HepG2 (cell line): ENCODE results near the gene ASB4. TPM values are rescaled to one million over a fixed set of nuclear protein-coding genes. Genes with fewer than 3 reads are reported as not detected.

Experiments
- ATAC-seq: fragments of 200-7000 bp; cut with Tn5 transposase; 3 replicates; pipeline ENCODE4 v1.9.1; 2020; ENCODE audit warnings: mild to moderate bottlenecking, moderate library complexity
- BruUV-seq: library from RNA; stranded (reverse); fragments of 400-500 nt; replicated peaks from 2 replicates; lab custom pipeline; 2021; lab: Mats Ljungman, UMichigan
- CTCF ChIA-PET: fragments of 300-600 bp; formaldehyde crosslinking; extraction: SDS; loops from one replicate; lab custom pipeline; 2021; ENCODE audit warnings: low total read pairs, inconsistent platforms, low intra/inter-chr PET ratio; lab: Yijun Ruan, JAX
- POLR2A ChIA-PET: fragments of 350-600 bp; sonication (Branson Sonifier 250); formaldehyde crosslinking; loops from one replicate; lab custom pipeline; 2020; ENCODE audit warnings: antibody characterized with exemption, inconsistent platforms; lab: Yijun Ruan, JAX
- DNase-seq: peaks from one replicate; pipeline ENCODE4 v3.0.0-alpha.2; 2015; ENCODE audit warnings: low spot score
- FAIRE-seq: peaks from 3 replicates; lab custom pipeline; 2011; peaks lifted over from hg19 to GRCh38; lab: Jason Lieb, UNC
- H2AFZ ChIP-seq: one replicate; pipeline ENCODE4 v1.6.1; 2011; ENCODE audit warnings: low read length, inconsistent platforms
- H3K27ac ChIP-seq: fragments of 300-600 bp; 3 replicates; pipeline ENCODE4 v1.8.0; 2011; ENCODE audit warnings: mixed run types, mild to moderate bottlenecking, mixed read lengths, low read length, inconsistent platforms; ENCODE audit not compliant: insufficient read depth; ENCODE audit errors: extremely low read length
- H3K27me3 ChIP-seq, 2 experiments: fragments of 200-600 bp in 1 of 2; 2 replicates in 1 of 2; 3 replicates in 1 of 2; pipeline versions ENCODE4 v1.6.0 to v1.8.0; 2011; ENCODE audit warnings: low read length in 2 of 2, mild to moderate bottlenecking in 2 of 2, moderate library complexity in 2 of 2, inconsistent platforms in 1 of 2; ENCODE audit not compliant: insufficient read depth in 2 of 2, control insufficient read depth in 1 of 2
- H3K36me3 ChIP-seq, 2 experiments: fragments of 200-600 bp in 1 of 2; replicated peaks in 1 of 2; 2 replicates in 1 of 2; 3 replicates in 1 of 2; pipeline versions ENCODE4 v1.5.1 to v1.8.0; 2011; ENCODE audit warnings: low read length in 2 of 2, inconsistent platforms in 1 of 2; ENCODE audit not compliant: insufficient read depth in 2 of 2, control insufficient read depth in 1 of 2
- H3K4me1 ChIP-seq: 2 replicates; pipeline ENCODE4 v1.5.1; 2012; ENCODE audit warnings: low read length, inconsistent platforms; ENCODE audit not compliant: insufficient read depth
- H3K4me2 ChIP-seq: 2 replicates; pipeline ENCODE4 v1.6.0; 2011; ENCODE audit warnings: low read depth, low read length, inconsistent platforms
- H3K4me3 ChIP-seq, 3 experiments: fragments of 200-600 bp in 1 of 3; sonication (generic), shearing (Covaris generic) in 1 of 3; replicated peaks in 1 of 3; 2 replicates each; pipeline ENCODE4 v1.5.1; 2011 to 2016; ENCODE audit warnings: low read length in 3 of 3, inconsistent platforms in 2 of 3, low read depth in 2 of 3, mild to moderate bottlenecking in 2 of 3, control low read depth in 1 of 3, mixed read lengths in 1 of 3; ENCODE audit not compliant: insufficient read depth in 1 of 3
- H3K79me2 ChIP-seq: one replicate; pipeline ENCODE4 v1.6.1; 2011; ENCODE audit warnings: low read length, inconsistent platforms; ENCODE audit not compliant: insufficient read depth
- H3K9ac ChIP-seq: 2 replicates; pipeline ENCODE4 v1.6.0; 2011; ENCODE audit warnings: mild to moderate bottlenecking, low read depth, low read length, inconsistent platforms; ENCODE audit not compliant: insufficient read depth
- H3K9me3 ChIP-seq: 2 replicates; pipeline ENCODE4 v1.5.1; 2012; ENCODE audit warnings: mild to moderate bottlenecking, low read length
- H4K20me1 ChIP-seq: 2 replicates; pipeline ENCODE4 v1.6.0; 2011; ENCODE audit warnings: inconsistent platforms, mild to moderate bottlenecking, low read length, moderate library complexity; ENCODE audit not compliant: insufficient read depth
- BORCS8-MEF2B ChIP-seq: sonication (generic); formaldehyde crosslinking; IDR thresholded peaks from 2 replicates; pipeline ENCODE4 v1.8.0; 2022; ENCODE audit warnings: mild to moderate bottlenecking, missing genetic modification reagents
- POLR2AphosphoS5 ChIP-seq: IDR thresholded peaks from 2 replicates; pipeline ENCODE4 v1.6.1; 2012; ENCODE audit warnings: low read depth, low read length
- SIN3B ChIP-seq: fragments of 150-350 bp; IDR thresholded peaks from 2 replicates; pipeline ENCODE4 v1.6.1; 2014; ENCODE audit warnings: low read length
- ZKSCAN1 ChIP-seq: fragments of 150-350 bp; IDR thresholded peaks from 2 replicates; pipeline ENCODE4 v1.6.1; 2014; ENCODE audit warnings: low read length
- ZMYM3 ChIP-seq: sonication (generic); formaldehyde crosslinking; IDR thresholded peaks from 2 replicates; pipeline ENCODE4 v1.5.1; 2020; ENCODE audit warnings: mild to moderate bottlenecking, missing genetic modification reagents
- ZSCAN25 ChIP-seq: sonication (generic); formaldehyde crosslinking; IDR thresholded peaks from 2 replicates; pipeline ENCODE4 v1.8.0; 2022; ENCODE audit warnings: mild to moderate bottlenecking, missing genetic modification reagents
- WGBS: methylation state at CpG from one replicate; pipeline ENCODE4 v1.1.6; 2017; ENCODE audit warnings: low lambda C conversion rate; 5-methylcytosine and 5-hydroxymethylcytosine counted together
- in situ Hi-C: cut with HindIII; loops from 2 replicates; pipeline ENCODE4 v1.10.0; 2017; ENCODE audit warnings: low pct_unique_long_range_greater_than_20kb; ENCODE audit not compliant: extremely low pct_ligation_motif_present
- intact Hi-C: fragments of 100-400 bp; cut with micrococcal nuclease; formaldehyde crosslinking; loops from one replicate; pipeline ENCODE4 v1.10.0; 2022; ENCODE audit not compliant: unreplicated experiment
- polyA plus RNA-seq, 8 experiments: library from polyadenylated mRNA; depleted of rRNA in 3 of 8; stranded (reverse) in 7 of 8; unstranded in 1 of 8; fragments of >200 nt; fragmentation: Illumina TruSeq in 4 of 8; extraction: Trizol in 4 of 8; gene quantifications; 2 replicates each; pipeline versions ENCODE4 v1.2.1 to v1.2.3, GENCODE V29; 2011 to 2016; ENCODE audit warnings: low read depth in 4 of 8, missing spikeins in 1 of 8, mixed read lengths in 1 of 8; ENCODE audit not compliant: insufficient read depth in 1 of 8
- total RNA-seq, 5 experiments: library from RNA; depleted of rRNA; stranded (reverse); fragments of >200 nt; fragmentation: Illumina TruSeq; extraction: Trizol; gene quantifications; 2 replicates each; pipeline ENCODE4 v1.2.3, GENCODE V29; 2016; ENCODE audit warnings: low read depth in 1 of 5
- TF ChIP-seq, protein P1 (sequence below): sonication (generic); formaldehyde crosslinking; IDR thresholded peaks from 2 replicates; pipeline ENCODE4 v1.5.1; 2020; ENCODE audit warnings: missing genetic modification reagents, mild to moderate bottlenecking, borderline replicate concordance
- TF ChIP-seq, protein P2 (sequence below): sonication (generic); formaldehyde crosslinking; IDR thresholded peaks from 2 replicates; pipeline ENCODE4 v1.5.0; 2020; ENCODE audit warnings: mild to moderate bottlenecking, missing genetic modification reagents
- TF ChIP-seq, protein P3 (sequence below): sonication (generic); formaldehyde crosslinking; IDR thresholded peaks from 2 replicates; pipeline ENCODE4 v1.8.0; 2023; ENCODE audit warnings: mild to moderate bottlenecking, missing genetic modification reagents
- TF ChIP-seq, protein P4 (sequence below): sonication (generic); formaldehyde crosslinking; IDR thresholded peaks from 2 replicates; pipeline ENCODE4 v1.8.1; 2023; ENCODE audit warnings: mild to moderate bottlenecking, moderate library complexity, missing genetic modification reagents

Gene ASB4
- total and polyA plus RNA-seq, 2 of the 13 experiments (the other 11 are each of a cell fraction or from before 2014, with no cell fraction given) = 1.1 to 4.0 TPM

DNA sequence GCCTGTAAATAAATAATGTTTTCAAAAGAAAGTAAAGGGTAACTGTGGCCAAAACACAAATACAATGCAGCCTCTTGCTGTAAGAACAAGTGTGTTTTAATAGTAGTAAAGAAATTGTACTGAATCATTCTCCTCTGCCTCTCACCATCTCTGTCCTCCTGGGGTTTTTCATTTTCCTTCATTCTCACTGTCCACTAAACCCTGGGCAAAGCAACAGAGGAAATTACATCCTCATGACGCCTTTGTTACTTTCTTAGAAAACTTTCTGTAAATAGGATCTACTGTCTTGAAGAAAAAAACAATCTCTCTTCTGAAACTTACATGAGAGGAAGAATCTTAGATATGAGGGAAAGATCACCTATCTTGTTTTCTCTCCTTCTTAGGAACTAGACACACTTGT, 54.6 kb downstream of the ASB4 start:
- 16% methylated on average over 1 of the region's 1 CpG for WGBS
- ChIA-PET CTCF (no interaction called here), POLR2A (no interaction called here)
- no peaks in the 10 kb centered on the region for H4K20me1 ChIP-seq
- no peak for ATAC-seq
- H2AFZ ChIP-seq = no peak overlapping the region
- no peaks in the 10 kb centered on the region for H3K79me2 ChIP-seq
- DNase-seq = no peak
- H3K4me2 ChIP-seq = no peak overlapping the region
- H3K27ac ChIP-seq = no peak overlapping the region
- FAIRE-seq = no peak
- no peak for TF ChIP-seq POLR2AphosphoS5
- no peak for TF ChIP-seq BORCS8-MEF2B (CRISPR knock-in tag)
- TF ChIP-seq, protein P1, sequence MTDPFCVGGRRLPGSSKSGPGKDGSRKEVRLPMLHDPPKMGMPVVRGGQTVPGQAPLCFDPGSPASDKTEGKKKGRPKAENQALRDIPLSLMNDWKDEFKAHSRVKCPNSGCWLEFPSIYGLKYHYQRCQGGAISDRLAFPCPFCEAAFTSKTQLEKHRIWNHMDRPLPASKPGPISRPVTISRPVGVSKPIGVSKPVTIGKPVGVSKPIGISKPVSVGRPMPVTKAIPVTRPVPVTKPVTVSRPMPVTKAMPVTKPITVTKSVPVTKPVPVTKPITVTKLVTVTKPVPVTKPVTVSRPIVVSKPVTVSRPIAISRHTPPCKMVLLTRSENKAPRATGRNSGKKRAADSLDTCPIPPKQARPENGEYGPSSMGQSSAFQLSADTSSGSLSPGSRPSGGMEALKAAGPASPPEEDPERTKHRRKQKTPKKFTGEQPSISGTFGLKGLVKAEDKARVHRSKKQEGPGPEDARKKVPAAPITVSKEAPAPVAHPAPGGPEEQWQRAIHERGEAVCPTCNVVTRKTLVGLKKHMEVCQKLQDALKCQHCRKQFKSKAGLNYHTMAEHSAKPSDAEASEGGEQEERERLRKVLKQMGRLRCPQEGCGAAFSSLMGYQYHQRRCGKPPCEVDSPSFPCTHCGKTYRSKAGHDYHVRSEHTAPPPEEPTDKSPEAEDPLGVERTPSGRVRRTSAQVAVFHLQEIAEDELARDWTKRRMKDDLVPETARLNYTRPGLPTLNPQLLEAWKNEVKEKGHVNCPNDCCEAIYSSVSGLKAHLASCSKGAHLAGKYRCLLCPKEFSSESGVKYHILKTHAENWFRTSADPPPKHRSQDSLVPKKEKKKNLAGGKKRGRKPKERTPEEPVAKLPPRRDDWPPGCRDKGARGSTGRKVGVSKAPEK (CRISPR knock-in tag) = no peak
- TF ChIP-seq, protein P2, sequence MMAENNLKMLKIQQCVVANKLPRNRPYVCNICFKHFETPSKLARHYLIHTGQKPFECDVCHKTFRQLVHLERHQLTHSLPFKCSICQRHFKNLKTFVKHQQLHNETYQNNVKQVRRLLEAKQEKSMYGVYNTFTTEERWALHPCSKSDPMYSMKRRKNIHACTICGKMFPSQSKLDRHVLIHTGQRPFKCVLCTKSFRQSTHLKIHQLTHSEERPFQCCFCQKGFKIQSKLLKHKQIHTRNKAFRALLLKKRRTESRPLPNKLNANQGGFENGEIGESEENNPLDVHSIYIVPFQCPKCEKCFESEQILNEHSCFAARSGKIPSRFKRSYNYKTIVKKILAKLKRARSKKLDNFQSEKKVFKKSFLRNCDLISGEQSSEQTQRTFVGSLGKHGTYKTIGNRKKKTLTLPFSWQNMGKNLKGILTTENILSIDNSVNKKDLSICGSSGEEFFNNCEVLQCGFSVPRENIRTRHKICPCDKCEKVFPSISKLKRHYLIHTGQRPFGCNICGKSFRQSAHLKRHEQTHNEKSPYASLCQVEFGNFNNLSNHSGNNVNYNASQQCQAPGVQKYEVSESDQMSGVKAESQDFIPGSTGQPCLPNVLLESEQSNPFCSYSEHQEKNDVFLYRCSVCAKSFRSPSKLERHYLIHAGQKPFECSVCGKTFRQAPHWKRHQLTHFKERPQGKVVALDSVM = no peak
- TF ChIP-seq, protein P3, sequence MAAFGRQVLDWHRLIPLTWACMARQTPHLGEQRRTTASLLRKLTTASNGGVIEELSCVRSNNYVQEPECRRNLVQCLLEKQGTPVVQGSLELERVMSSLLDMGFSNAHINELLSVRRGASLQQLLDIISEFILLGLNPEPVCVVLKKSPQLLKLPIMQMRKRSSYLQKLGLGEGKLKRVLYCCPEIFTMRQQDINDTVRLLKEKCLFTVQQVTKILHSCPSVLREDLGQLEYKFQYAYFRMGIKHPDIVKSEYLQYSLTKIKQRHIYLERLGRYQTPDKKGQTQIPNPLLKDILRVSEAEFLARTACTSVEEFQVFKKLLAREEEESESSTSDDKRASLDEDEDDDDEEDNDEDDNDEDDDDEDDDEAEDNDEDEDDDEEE (CRISPR knock-in tag) = no peak
- no peak for TF ChIP-seq ZSCAN25 (CRISPR knock-in tag)
- TF ChIP-seq, protein P4, sequence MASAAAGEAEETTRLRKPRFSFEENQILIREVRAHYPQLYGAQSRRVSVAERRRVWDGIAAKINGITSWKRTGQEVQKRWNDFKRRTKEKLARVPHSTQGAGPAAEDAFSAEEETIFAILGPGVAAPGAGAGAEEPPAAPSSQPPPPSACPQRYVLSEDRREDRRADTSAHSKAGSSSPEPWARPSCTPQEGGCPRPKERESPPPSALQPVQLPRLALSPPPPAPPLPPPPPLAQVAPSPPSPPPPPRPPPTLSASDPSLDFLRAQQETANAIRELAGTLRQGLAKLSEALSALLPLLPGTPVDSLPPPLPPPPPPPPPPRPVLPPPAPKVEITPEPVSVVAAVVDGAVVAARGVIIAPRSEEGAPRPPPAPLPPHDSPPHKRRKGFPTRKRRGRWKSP = no peak
- no peak for TF ChIP-seq SIN3B
- no peak for TF ChIP-seq ZKSCAN1
- TF ChIP-seq ZMYM3 (CRISPR knock-in tag) = no peak
- in situ Hi-C loops (loop anchor here (25.0 kb wide), 1 partner anchor 322 kb away; no protein-coding TSS in a partner anchor), intact Hi-C loops (no loop called here)
- H3K4me3 ChIP-seq = no peak overlapping the region
- H3K36me3 ChIP-seq = no peaks in the 10 kb centered on the region
- H3K9me3 ChIP-seq = no peaks in the 10 kb centered on the region
- no peak overlapping the region for H3K9ac ChIP-seq
- no peaks in the 10 kb centered on the region for H3K27me3 ChIP-seq
- peaks cover 7% of the 10 kb centered on the region; the same call in 1 of the 2 replicates for H3K4me1 ChIP-seq
- BruUV-seq = no TSS peak
